Fibroblast of villous mesenchyme (primary cell): ENCODE results near the gene MTRF1. TPM values are rescaled to one million over a fixed set of nuclear protein-coding genes. Genes with fewer than 3 reads are reported as not detected.
A peak's percentile ranks its signal among the peaks of the same experiment; 100 is the strongest.

Source experiments
- DNase-seq: peaks from one replicate; pipeline ENCODE4 v3.0.0-alpha.2; 2010; ENCODE audit warnings: low read depth
- H3K4me3 ChIP-seq: 2 replicates; pipeline ENCODE4 v1.5.1; 2011; ENCODE audit warnings: low read depth, mild to moderate bottlenecking, low read length
- total RNA-seq: library from RNA; depleted of rRNA; stranded (reverse); fragments of >200 nt; gene quantifications from 2 replicates; pipeline ENCODE4 v1.2.3, GENCODE V29; 2012
- TF ChIP-seq, protein P1 (sequence below): IDR thresholded peaks from 2 replicates; pipeline ENCODE4 v1.5.1; 2012; ENCODE audit warnings: low read depth, mild to moderate bottlenecking, low read length; ENCODE audit not compliant: insufficient read depth

The MTRF1 gene
- total RNA-seq, 1 donor = 16.4 TPM

DNA sequence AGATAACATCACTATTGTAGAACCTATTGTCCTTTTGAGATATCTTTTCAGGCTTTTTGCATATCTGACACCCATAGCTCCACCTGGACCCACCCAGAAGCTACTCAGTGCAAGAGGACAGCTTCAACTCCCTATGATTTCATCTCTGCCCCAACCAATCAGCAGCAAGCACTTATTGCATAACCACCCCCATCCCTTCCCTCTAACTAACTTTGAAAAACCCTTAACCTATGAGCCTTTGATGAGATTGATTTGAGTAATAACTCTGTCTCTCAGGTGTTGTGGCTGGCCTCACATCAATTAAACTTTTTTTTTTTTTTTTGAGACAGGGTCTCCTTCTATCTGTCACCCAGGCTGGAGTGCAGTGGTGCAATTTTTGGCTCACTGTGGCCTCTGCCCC is 13.4 kb upstream of the MTRF1 start:
- TF ChIP-seq, protein P1, sequence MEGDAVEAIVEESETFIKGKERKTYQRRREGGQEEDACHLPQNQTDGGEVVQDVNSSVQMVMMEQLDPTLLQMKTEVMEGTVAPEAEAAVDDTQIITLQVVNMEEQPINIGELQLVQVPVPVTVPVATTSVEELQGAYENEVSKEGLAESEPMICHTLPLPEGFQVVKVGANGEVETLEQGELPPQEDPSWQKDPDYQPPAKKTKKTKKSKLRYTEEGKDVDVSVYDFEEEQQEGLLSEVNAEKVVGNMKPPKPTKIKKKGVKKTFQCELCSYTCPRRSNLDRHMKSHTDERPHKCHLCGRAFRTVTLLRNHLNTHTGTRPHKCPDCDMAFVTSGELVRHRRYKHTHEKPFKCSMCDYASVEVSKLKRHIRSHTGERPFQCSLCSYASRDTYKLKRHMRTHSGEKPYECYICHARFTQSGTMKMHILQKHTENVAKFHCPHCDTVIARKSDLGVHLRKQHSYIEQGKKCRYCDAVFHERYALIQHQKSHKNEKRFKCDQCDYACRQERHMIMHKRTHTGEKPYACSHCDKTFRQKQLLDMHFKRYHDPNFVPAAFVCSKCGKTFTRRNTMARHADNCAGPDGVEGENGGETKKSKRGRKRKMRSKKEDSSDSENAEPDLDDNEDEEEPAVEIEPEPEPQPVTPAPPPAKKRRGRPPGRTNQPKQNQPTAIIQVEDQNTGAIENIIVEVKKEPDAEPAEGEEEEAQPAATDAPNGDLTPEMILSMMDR = no peak
- DNase-seq = no peak
- no peak overlapping the region for H3K4me3 ChIP-seq

- TF ChIP-seq, protein P1 = no peak
- DNase-seq = peak; percentile 69
- H3K4me3 ChIP-seq = no peak overlapping the region
Observed at GRCh38 chr13:41274881-41275280, 11.5 kb upstream of the MTRF1 start.

- no peak overlapping the region for H3K4me3 ChIP-seq
- DNase-seq = no peak
- TF ChIP-seq, protein P1 = no peak
Observed at GRCh38 chr13:41273831-41274441, 10.6 kb upstream of the MTRF1 start.

DNA sequence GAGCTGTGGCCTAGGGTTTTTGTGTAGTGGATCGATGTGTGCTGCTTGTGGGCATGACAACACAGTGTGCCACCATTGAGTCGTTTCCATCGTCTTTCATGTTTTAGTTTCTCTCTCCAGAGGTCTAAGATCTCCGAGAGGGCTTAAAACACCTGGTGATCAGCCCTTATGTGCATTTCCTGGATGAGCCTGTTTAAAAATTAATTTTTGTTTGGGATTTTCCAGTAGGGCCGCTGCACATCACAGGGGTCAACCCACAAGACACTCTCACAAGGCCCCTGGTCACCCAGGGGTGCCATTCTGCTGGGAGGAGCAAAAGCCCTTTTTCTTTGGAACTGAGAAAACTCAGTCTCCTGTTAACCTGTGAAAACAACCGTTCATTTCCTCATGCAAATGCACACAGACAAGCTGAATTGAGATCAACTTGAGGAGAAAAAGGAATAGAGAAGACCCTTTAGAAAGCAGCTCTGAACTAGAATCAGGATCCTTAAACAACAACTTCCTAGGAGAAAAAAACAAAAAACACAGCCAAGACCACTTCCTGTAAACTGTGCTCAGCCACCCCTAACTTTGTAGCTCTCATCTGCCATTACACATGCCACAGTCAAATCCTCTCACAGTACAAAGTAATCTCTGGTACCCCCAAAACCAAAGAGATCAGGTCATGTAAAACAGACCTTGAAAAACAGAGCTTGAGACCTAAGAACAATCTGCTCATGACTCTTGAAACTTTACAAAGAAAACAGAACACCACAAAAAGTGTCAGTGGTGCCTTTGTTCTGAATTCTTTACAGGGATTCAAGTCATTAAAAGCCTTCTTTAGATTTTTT is 8.3 kb upstream of the MTRF1 start:
- H3K4me3 ChIP-seq = no peak overlapping the region
- no peak for DNase-seq
- TF ChIP-seq, protein P1 = no peak

DNA sequence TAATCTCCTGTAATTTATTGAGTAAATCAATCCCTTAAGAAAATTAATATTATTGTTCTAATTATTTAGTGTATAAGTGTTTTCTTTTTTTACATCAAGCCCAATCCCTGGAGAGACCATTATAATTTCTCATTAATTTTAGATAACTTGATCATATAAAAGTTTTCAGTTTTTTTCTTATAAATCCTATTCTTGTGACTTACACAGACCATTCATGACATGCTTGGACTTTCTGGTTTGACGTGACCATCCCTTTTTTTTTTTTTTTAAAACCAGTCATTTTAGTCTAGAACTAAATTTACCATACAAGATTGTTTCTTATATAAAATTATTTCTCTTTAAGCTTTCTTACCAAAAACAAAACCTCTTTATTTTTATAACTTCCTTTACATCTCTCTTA is 5.4 kb upstream of the MTRF1 start:
- H3K4me3 ChIP-seq = no peak overlapping the region
- TF ChIP-seq, protein P1 = no peak
- peak; percentile 28 for DNase-seq

DNA sequence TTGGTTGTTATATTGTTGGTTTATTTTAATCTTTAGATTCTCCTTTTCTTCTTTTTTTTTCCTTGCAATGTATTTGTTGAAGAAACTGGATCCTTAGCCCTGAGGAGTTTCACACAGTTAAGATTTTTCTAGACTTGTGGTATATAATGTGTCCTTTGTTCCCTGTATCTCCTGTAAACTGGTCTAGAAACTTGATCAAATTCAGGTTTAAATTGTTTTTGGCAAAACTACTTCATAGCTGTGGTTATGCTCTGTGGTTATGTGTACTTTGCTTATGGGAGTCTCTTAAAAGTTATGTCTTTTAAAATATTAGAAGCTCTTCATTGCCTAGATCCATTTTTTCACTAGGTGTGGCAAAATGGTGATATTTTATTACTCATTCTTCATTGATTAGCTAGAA is 3.7 kb upstream of the MTRF1 start:
- no peak for DNase-seq
- TF ChIP-seq, protein P1 = no peak
- H3K4me3 ChIP-seq = no peak overlapping the region
